Measurements from ENCODE around the gene GPR155.
"Not testable (repeated sequence)": the region's sequence is repeated elsewhere in the genome, so short reads cannot be mapped to it uniquely, and the experiment has no call there.

The GPR155 gene

DNA sequence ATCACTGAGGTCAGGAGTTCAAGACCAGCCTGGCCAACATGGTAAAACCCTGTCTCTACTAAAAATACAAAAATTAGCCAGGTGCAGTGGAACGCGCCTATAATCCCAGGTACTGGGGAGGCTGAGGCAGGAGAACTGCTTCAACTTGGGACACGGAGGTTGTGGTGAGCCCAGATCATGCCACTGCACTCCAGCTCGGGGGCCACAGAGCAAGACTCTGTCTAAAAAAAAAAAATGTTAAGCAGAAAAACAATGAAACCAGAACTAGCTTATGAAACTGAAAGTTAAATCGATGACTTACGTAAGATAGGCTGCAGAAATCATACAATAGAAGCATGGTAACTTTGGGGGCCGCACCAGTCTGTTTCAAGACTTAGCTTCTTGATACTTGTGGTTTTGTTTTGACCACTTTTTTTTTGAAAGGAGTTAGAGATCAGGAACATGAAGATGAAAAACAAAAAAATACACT is 6.2 kb upstream of the GPR155 start:
- DNase-seq (ENCODE audit: low read depth, low spot score) = no peak

- DNase-seq (ENCODE audit: low read depth, low spot score) = no peak
These were observed 5.1 kb upstream of the GPR155 start for GRCh38 chr2:174491947-174492346.

DNA sequence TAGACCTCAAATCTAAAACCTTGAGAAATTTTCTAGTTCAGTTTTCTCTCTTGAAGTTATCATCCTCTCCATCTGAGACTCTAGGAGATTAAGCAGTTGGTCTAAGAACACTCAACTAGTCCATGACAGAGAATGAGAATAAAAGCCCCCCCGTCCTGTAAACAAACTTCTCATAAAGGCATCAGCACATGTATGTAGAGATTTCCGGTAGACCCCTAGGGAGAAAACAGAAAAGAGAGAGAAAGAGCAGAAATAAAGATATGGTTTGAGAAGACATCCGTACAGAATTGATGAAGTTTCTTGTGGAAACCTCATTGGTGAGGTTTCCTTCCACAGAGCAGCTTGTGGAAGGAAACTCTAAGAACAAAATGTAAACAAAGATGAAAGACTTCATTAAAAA is 3.2 kb upstream of the GPR155 start:
- no peak for DNase-seq (ENCODE audit: low read depth, low spot score)

- not testable (repeated sequence) for DNase-seq (ENCODE audit: low read depth, low spot score)
These were observed 2.7 kb upstream of the GPR155 start for GRCh38 chr2:174489520-174489919.

DNA sequence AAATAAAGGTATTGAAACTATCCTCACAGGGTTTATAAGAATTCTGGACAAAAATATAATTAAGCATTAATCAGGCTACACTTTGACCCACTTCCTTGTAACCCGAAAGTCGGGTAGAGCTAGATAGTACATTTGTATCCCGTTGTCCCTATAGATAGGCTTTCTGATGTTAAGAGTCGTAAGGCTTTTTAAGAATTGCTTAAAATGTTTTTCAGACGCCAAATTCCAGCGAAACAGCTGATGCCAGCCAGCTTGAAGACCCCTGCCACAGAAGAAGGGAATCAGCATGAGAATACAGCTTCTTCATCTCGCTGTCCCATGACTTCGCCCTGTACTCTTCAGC is 962 bp upstream of the GPR155 start:
- no peak for DNase-seq (ENCODE audit: low read depth, low spot score)

GRCh38 chr2:174487108-174487819 is 435 bp upstream of the GPR155 start:
- peak; percentile 98 for DNase-seq (ENCODE audit: low read depth, low spot score)

DNA sequence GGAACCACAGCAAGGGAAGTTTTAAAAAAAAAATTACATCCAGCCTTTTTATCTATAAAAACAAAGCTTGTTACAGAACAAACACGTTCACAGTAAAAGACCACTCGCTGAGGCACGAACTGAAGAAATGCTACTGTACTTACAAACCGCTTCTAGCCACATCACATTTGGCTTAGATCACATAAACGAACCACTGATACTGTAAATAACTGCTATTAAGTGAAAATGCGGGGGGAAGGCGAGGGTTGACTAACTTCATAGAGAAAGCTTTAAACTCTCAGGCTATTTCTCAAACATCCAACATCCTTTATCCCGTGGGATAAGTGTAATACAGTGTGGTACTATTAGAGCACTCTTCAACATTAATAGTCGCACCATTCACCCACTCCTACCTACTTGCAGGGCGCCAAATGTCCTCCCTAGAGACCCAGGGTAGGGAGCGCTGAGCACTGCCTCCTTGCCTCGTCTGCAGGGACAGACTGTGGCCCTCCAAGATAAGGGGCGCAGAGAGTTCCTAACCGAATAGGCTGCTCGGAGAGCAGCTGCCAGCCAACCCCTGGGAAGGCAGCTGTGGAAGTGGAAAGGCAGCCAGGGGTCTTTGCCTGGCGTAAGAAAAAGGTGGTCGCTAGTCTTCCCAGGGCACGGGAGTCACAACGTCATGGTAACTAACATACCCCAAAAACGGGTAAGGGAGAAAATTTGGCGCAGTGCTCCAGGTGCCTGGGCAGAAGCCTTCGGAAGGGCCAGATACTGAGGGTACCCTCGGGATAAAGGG is 854 bp downstream of the GPR155 start:
- DNase-seq (ENCODE audit: low read depth, low spot score) = no peak

DNA sequence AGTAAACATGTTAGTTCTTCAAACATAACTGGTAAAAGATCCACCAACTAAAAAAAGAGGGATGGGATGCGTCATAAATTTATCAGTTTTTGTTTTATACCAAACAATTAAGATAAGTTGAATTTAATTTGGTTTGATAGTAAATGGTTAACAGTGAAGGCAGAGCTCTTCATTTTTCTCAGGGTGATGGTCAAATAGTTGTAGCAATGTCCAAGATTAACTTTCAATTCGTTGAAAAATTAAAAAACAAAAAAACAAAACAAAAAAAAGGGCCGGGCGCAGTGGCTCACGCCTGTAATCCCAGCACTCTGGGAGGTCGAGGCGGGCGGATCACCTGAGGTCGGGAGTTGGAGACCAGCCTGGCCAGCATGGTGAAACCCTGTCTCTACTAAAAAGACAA is 1.8 kb downstream of the GPR155 start:
- not testable (repeated sequence) for DNase-seq (ENCODE audit: low read depth, low spot score)

- no peak for DNase-seq (ENCODE audit: low read depth, low spot score)
These were observed 2.3 kb downstream of the GPR155 start for GRCh38 chr2:174484573-174484972.

DNA sequence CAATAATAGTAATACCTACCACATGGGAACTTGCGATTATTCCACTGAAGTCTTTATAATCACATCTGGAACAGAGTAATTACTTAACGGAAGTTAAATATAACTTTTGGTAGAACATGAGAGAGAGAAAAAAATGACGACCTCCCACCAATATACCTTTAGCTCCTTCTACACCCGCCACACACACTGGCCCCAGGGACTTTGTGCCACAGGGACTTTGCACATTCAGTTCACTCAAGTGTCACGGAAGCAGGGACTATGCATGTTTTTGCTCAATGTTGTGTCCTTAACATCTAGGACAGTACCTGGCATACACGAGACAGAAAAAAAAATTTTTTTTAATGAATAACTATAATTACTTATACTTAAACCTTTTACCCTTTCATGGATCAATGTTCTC is 4.0 kb downstream of the GPR155 start:
- DNase-seq (ENCODE audit: low read depth, low spot score) = no peak

DNA sequence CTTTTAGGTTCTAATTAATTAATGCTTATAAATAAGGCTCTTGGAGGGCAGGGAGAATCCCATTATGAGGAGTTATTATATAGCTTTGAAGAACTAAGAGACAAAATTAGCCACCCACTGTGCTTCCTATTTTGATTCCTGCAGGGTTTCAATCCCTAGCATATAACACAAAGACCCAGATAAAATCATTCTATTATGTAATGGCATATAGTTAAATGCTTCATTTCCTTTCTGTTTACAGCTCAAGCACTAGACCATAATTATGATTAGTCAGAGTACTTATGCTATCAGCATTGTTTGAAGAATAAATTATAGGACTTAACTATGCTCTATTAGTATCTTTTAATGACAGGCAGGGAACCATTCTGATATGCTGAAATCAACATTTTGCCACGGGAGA is 9.1 kb downstream of the GPR155 start:
- DNase-seq (ENCODE audit: low read depth, low spot score) = no peak

DNA sequence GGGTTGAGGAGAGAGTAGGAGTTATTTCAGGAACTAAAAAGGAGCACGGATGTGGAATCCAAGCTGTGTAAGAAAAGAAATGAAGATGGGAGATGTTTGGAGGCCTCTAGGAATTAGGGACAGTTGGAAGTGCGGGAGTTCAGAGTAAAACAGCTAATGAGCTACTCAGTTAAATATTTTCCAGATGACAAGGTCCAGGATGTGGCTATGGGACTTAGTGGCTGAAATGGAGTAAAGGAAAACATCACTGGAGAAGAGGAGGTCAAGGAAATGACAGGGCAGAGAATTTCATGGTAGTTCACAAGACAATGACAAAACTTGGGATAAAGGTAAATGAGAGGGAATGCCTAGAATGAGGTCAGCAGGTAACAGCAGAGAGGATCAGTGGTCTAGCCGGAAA is 13.0 kb downstream of the GPR155 start:
- no peak for DNase-seq (ENCODE audit: low read depth, low spot score)

DNA sequence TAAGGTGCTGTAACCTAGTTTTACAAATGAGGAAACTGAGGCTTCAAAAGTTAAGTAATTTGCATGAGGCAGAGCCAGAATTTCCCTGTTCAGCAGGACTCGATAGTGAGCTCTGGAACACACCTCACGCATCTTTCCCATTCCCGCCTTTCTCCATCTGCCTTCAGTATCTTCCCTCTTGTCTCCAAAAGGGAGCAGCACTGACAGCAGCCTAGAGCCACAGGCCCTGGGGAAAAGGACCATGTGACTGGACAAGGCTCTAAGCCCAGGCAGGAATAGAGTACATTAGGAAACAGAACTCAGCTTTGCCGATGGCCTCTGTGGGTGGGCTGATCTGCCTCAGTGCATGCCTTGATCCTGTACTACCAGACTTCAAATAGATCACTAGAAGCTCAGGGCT is 21.5 kb downstream of the GPR155 start:
- no peak for DNase-seq (ENCODE audit: low read depth, low spot score)

- DNase-seq (ENCODE audit: low read depth, low spot score) = no peak
These were observed 25.6 kb downstream of the GPR155 start for GRCh38 chr2:174461221-174461620.

GRCh38 chr2:174454566-174454965 is 32.3 kb downstream of the GPR155 start:
- no peak for DNase-seq (ENCODE audit: low read depth, low spot score)

GRCh38 chr2:174450021-174450816 is 36.6 kb downstream of the GPR155 start:
- DNase-seq (ENCODE audit: low read depth, low spot score) = no peak

- no peak for DNase-seq (ENCODE audit: low read depth, low spot score)
These were observed 37.8 kb downstream of the GPR155 start for GRCh38 chr2:174449033-174449432.

- DNase-seq (ENCODE audit: low read depth, low spot score) = no peak
These were observed 40.3 kb downstream of the GPR155 start for GRCh38 chr2:174446531-174446930.

- DNase-seq (ENCODE audit: low read depth, low spot score) = no peak
These were observed 41.6 kb downstream of the GPR155 start for GRCh38 chr2:174445248-174445647.

DNA sequence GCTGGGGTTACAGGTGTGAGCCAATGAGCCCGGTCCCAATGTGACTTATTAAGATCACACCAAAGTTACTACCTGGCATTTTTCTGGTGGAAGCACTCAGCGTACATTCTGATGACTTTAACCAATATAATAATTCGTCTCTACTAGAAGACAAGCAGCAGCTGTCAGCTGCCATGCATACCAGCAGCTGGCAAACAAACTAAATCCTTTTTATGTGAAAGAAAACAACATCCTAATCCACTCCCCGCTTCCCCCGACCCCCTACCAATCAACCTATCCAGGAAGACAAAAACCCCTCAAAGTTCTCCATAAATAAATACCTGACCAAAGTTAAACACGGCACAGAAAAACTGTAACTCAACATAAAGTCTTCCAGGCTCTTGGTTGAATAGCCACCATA is 42.1 kb downstream of the GPR155 start:
- no peak for DNase-seq (ENCODE audit: low read depth, low spot score)

- peak; percentile 33 for DNase-seq (ENCODE audit: low read depth, low spot score)
These were observed 44.0 kb downstream of the GPR155 start for GRCh38 chr2:174442546-174443510.
